ENCODE measurements around the gene KLK1.
"Not testable (repeated sequence)": the region's sequence is repeated elsewhere in the genome, so short reads cannot be mapped to it uniquely, and the experiment has no call there.

KLK1 gene

GRCh38 chr19:50777261-50777660, 46.3 kb downstream of the KLK1 start:
- no peak overlapping the region for H3K27ac ChIP-seq
- TF ChIP-seq, protein P1, sequence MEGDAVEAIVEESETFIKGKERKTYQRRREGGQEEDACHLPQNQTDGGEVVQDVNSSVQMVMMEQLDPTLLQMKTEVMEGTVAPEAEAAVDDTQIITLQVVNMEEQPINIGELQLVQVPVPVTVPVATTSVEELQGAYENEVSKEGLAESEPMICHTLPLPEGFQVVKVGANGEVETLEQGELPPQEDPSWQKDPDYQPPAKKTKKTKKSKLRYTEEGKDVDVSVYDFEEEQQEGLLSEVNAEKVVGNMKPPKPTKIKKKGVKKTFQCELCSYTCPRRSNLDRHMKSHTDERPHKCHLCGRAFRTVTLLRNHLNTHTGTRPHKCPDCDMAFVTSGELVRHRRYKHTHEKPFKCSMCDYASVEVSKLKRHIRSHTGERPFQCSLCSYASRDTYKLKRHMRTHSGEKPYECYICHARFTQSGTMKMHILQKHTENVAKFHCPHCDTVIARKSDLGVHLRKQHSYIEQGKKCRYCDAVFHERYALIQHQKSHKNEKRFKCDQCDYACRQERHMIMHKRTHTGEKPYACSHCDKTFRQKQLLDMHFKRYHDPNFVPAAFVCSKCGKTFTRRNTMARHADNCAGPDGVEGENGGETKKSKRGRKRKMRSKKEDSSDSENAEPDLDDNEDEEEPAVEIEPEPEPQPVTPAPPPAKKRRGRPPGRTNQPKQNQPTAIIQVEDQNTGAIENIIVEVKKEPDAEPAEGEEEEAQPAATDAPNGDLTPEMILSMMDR (conservative IDR thresholded peaks at IDR 0.05) = no peak

- H3K27ac ChIP-seq = no peak overlapping the region
- TF ChIP-seq, protein P1 (conservative IDR thresholded peaks at IDR 0.05) = no peak
Observed at GRCh38 chr19:50776131-50776530, 47.5 kb downstream of the KLK1 start.

DNA sequence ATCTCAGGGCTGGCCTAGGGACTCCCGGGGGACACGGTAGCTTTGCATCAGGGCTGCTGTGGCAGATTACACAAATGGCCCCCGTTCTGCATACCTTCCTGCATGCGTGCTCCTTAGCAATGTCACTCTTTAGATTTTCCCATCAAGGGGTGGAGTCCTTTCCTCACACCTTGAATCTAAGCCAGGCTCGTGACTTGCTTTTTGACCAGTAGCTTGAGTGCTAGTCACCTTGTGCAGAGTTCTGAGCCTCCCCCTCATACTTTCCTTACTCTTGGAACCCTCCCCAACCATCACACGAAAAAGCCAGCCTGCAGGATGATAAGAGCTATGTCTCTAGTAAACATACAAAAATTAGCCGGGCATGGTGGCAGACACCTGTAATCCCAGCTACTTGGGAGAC, 50.1 kb downstream of the KLK1 start:
- not testable (repeated sequence) for H3K27ac ChIP-seq

GRCh38 chr19:50772912-50773311, 50.7 kb downstream of the KLK1 start:
- not testable (repeated sequence) for H3K27ac ChIP-seq

DNA sequence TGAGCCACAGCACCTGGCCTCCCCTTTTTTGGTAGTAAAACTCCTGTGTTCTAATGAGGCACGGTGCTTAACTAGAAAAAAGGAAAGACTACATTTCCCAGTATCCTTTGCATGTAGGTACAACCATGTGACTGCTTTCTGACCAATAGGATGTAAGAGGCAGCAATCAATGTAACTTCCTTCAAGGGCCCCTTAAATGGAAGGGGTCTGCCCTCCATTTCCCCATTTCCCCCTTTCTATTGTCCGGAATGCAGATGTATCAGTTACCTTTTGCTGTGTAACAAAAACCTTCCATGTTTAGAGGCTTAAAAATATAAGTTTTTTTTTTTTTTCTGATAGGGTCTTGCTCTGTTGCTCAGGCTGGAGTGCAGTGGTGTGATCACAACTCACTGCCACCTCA, 51.1 kb downstream of the KLK1 start:
- TF ChIP-seq, protein P1 (conservative IDR thresholded peaks at IDR 0.05) = no peak
- no peak overlapping the region for H3K27ac ChIP-seq

DNA sequence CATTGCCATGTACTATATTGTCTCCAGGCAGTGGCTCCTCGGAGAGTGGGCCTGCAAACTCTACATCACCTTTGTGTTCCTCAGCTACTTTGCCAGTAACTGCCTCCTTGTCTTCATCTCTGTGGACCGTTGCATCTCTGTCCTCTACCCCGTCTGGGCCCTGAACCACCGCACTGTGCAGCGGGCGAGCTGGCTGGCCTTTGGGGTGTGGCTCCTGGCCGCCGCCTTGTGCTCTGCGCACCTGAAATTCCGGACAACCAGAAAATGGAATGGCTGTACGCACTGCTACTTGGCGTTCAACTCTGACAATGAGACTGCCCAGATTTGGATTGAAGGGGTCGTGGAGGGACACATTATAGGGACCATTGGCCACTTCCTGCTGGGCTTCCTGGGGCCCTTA, 52.7 kb downstream of the KLK1 start:
- TF ChIP-seq, protein P1 (conservative IDR thresholded peaks at IDR 0.05) = no peak
- no peak overlapping the region for H3K27ac ChIP-seq

DNA sequence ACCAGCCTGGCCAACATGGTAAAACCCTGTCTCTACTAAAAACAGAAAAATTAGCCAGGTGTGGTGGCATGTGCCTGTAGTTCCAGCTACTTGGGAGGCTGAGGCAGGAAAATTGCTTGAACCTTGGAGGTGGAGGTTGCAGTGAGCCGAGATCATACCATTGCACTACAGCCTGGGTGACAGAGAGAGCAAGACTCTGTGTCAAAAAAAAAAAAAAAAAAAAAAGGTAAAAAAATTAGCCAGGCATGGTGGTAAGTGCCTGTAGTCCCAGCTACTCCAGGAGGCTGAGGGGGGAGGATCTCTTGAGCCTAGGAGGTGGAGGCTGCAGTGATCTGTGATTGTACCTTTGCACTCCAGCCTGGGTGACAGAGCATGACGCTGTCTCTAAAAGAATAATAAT, 53.4 kb downstream of the KLK1 start, which contains the start of gene GPR32:
TSS of gene GPR32 (plus strand) at position 301 of the 400 bp plus-strand sequence. CDS start 137 bp downstream, outside the sequence.
- H3K27ac ChIP-seq = not testable (repeated sequence)
